Esophagus squamous epithelium (tissue), 5 donors: ENCODE data around the gene JMJD6. TPM values are rescaled to one million over a fixed set of nuclear protein-coding genes. Genes with fewer than 3 reads are reported as not detected.
A peak's percentile ranks its signal among the peaks of the same experiment; 100 is the strongest.

Source experiments
- DNase-seq: peaks from one replicate; lab custom pipeline; 2025; lab: John Stamatoyannopoulos, UW
- H3K27ac ChIP-seq, 4 donors: fragments of 200-600 bp; sonication (generic); one replicate each; pipeline ENCODE4 v1.5.1; 2016 to 2019; ENCODE audit warnings: mild to moderate bottlenecking in 1 of 4
- H3K27me3 ChIP-seq, 4 donors: fragments of 200-600 bp; sonication (generic); 1 replicate in 3 of 4; 2 replicates in 1 of 4; pipeline versions ENCODE4 v1.5.1 to v1.6.0; 2017 to 2021; ENCODE audit warnings: antibody characterized with exemption in 1 of 4
- H3K36me3 ChIP-seq, 3 donors: fragments of 200-600 bp; sonication (generic); one replicate each; pipeline ENCODE4 v1.5.1; 2016 to 2019
- H3K4me1 ChIP-seq, 3 donors: fragments of 200-600 bp; sonication (generic); one replicate each; pipeline ENCODE4 v1.5.1; 2017 to 2019
- H3K4me3 ChIP-seq, 4 donors: fragments of 200-600 bp; sonication (generic); 1 replicate in 3 of 4; 2 replicates in 1 of 4; pipeline ENCODE4 v1.5.1; 2016 to 2019; ENCODE audit warnings: mild to moderate bottlenecking in 2 of 4, moderate library complexity in 1 of 4
- H3K9me3 ChIP-seq, 3 donors: fragments of 200-600 bp; sonication (generic); one replicate each; pipeline ENCODE4 v1.5.1; 2016 to 2019
- POLR2A ChIP-seq, 4 donors: fragments of 450-650 bp; IDR thresholded peaks; one replicate each; pipeline ENCODE4 v1.6.1; 2017; ENCODE audit warnings: antibody characterized with exemption in 4 of 4, mild to moderate bottlenecking in 4 of 4, moderate library complexity in 3 of 4
- WGBS, 2 donors: methylation state at CpG; one replicate each; pipeline ENCODE4 v1.1.5; 2018; 5-methylcytosine and 5-hydroxymethylcytosine counted together
- intact Hi-C: fragments of 100-400 bp; cut with DNase I; formaldehyde crosslinking; loops from one replicate; pipeline ENCODE4 v1.15.0; 2022
- total RNA-seq, 4 donors: library from RNA; depleted of rRNA; stranded (reverse); fragments of >200 nt; gene quantifications; one replicate each; pipeline ENCODE4 v1.1.0, GENCODE V29; 2016
- TF ChIP-seq, protein P1 (sequence below), 6 experiments: fragments of 450-650 bp in 4 of 6; fragments of 200-600 bp in 2 of 6; sonication (generic) in 2 of 6; IDR thresholded peaks; one replicate each; pipeline ENCODE4 v1.5.1; 2016 to 2019; ENCODE audit warnings: antibody characterized with exemption in 6 of 6, mild to moderate bottlenecking in 4 of 6, moderate library complexity in 4 of 6
- donor health status: DM: yes; HTN: yes; CAD: no.

The JMJD6 gene
- total RNA-seq, 4 donors from 2014 or later: 13.0 to 17.2 (median 16.7) TPM

DNA sequence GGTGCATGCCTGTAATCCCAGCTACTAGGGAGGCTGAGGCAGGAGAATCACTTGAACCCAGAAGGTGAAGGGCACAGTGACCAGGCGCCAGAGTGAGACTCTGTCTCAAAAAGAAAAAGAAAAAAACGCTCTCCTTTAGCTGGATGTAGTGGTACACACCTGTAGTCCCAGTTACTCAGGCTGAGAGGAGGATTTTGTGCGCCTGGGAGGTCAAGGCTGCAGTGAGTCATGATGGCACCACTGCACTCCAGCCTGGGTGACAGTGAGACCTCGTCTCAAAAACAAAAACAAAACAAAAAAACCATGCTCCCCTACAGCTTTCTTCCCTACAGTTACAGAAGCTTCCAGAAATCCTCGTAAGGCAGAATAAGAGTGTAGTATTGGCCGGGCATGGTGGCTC lies 49.8 kb downstream of the JMJD6 start:
- DNase-seq: no peak
- TF ChIP-seq, protein P1, sequence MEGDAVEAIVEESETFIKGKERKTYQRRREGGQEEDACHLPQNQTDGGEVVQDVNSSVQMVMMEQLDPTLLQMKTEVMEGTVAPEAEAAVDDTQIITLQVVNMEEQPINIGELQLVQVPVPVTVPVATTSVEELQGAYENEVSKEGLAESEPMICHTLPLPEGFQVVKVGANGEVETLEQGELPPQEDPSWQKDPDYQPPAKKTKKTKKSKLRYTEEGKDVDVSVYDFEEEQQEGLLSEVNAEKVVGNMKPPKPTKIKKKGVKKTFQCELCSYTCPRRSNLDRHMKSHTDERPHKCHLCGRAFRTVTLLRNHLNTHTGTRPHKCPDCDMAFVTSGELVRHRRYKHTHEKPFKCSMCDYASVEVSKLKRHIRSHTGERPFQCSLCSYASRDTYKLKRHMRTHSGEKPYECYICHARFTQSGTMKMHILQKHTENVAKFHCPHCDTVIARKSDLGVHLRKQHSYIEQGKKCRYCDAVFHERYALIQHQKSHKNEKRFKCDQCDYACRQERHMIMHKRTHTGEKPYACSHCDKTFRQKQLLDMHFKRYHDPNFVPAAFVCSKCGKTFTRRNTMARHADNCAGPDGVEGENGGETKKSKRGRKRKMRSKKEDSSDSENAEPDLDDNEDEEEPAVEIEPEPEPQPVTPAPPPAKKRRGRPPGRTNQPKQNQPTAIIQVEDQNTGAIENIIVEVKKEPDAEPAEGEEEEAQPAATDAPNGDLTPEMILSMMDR (IDR thresholded peaks at IDR 0.05): no peak
- no peak for TF ChIP-seq POLR2A (IDR thresholded peaks at IDR 0.05)
- peaks cover 0 to 12% (median 0%) of the 10 kb centered on the region in 3 donors for H3K36me3 ChIP-seq
- H3K27ac ChIP-seq: no peak overlapping the region
- peaks cover 7 to 21% (median 9%) of the 10 kb centered on the region in 3 donors for H3K4me1 ChIP-seq
- intact Hi-C loops: no loop called here
- H3K27me3 ChIP-seq: no peaks in the 10 kb centered on the region
- H3K9me3 ChIP-seq: no peaks in the 10 kb centered on the region
- no peak overlapping the region for H3K4me3 ChIP-seq
- 78 to 79% methylated on average over 6 of the region's 6 CpGs for WGBS, 2 donors

DNA sequence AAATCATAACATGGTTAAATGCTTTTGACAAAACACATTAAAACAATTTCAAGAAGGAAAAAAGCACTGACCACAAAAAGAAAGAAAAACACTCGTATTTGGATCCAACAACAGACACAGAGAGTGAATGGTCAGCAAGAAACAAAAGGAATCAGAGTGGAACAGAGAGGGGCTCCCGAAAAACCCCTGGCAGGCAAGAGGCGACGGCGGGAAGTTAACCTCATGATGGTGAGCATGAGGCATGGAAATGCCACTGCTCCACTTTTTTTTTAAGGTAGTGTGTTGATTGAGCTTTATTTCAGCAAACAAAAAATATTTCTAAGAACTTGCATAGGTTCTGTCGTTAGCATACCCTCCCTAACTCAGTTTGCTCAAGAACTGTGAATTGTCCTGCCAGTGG lies 50.8 kb downstream of the JMJD6 start:
- H3K27me3 ChIP-seq: no peaks in the 10 kb centered on the region
- 90% methylated on average over 6 of the region's 6 CpGs for WGBS, 2 donors
- no peaks in the 10 kb centered on the region for H3K9me3 ChIP-seq
- TF ChIP-seq POLR2A (IDR thresholded peaks at IDR 0.05): no peak
- TF ChIP-seq, protein P1 (IDR thresholded peaks at IDR 0.05): no peak
- no peak overlapping the region for H3K27ac ChIP-seq
- peaks cover 5 to 21% (median 13%) of the 10 kb centered on the region in 3 donors for H3K4me1 ChIP-seq
- intact Hi-C loops: no loop called here
- H3K4me3 ChIP-seq: no peak overlapping the region
- H3K36me3 ChIP-seq: peaks cover 0 to 10% (median 0%) of the 10 kb centered on the region in 3 donors
- no peak for DNase-seq

DNA sequence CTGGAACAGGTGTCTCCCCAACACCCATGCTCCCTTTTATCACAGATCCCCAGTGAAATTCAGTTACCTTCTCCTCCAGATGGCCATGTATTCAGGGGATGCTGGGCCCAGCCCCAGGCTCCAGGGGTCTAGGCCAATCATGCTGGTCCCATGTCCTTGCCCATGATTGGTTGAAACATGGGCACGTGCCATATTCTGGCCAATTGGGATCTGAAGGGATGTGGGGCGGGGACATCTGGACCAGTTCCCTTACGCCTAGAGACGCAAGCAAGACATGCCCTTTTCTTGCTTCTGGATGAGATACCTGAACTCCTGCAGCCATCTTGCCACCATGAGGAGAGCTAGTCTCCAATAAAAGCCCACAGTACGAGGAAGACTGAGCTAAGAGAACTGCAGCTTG lies 51.8 kb downstream of the JMJD6 start:
- Histone ChIP-seq H3K4me1 (peaks cover 5 to 32% (median 21%) of the 10 kb centered on the region in 3 donors), H3K4me3 (no peak overlapping the region), H3K27ac (no peak overlapping the region), H3K36me3 (peaks cover 0 to 5% (median 0%) of the 10 kb centered on the region in 3 donors), H3K9me3 (no peaks in the 10 kb centered on the region), H3K27me3 (no peaks in the 10 kb centered on the region)
- DNase-seq: no peak
- intact Hi-C loops: no loop called here
- TF ChIP-seq, protein P1 (IDR thresholded peaks at IDR 0.05): no peak
- no peak for TF ChIP-seq POLR2A (IDR thresholded peaks at IDR 0.05)
- 83 to 100% methylated on average over 1 to 2 of the region's 5 CpGs for WGBS, 2 donors

DNA sequence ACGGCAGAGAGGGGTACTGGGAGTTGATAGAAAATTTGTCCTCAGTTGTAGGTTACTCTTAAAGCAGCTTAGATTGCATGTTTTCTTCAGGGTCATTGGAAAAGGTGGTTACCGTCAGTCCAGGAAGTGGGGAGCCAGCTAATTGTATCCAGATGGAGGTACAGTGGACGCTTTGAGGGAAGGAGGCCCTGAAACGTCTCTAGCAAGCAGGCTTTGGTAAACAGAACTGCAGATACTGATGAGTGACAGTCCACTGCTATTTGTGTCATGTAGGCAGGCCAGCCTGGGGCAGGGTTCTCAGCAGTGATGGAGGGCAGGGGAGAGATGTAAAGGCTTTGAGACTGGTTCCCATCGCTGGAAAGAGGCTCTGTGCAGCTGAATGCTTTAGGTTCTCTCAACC lies 52.7 kb downstream of the JMJD6 start:
- Histone ChIP-seq H3K9me3 (no peaks in the 10 kb centered on the region), H3K27ac (no peak overlapping the region), H3K4me3 (no peak overlapping the region), H3K4me1 (peaks cover 5 to 41% (median 22%) of the 10 kb centered on the region in 3 donors), H3K36me3 (peaks cover 0 to 3% (median 0%) of the 10 kb centered on the region in 3 donors), H3K27me3 (no peaks in the 10 kb centered on the region)
- intact Hi-C loops: no loop called here
- TF ChIP-seq POLR2A (IDR thresholded peaks at IDR 0.05): no peak
- TF ChIP-seq, protein P1 (IDR thresholded peaks at IDR 0.05): no peak
- 88 to 96% methylated on average over 4 to 5 of the region's 5 CpGs for WGBS, 2 donors
- DNase-seq: no peak

DNA sequence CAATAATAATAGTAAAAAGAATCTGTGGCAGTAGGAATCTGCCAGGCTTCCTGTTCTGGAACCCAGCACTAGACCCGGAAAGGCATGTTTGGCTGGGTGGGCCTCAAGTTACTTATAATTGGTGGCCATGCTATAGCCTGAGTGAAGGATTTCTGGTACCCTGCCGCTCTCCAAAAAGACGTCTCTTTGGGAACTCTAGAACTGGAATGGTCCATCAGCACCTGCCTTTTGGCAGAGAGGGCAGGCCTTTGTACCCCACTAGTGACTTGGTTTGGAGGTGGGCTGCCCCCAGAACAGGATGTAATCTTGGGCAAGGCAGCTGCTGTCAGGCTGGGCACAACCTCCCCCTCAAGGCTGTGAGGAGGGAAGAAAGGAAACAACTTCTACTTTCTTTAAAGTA lies 53.5 kb downstream of the JMJD6 start:
- Histone ChIP-seq H3K27ac (peak overlapping the region in 2 of 4 donors; percentile 97 to 98), H3K27me3 (no peaks in the 10 kb centered on the region), H3K36me3 (no peaks in the 10 kb centered on the region), H3K4me3 (no peak overlapping the region), H3K9me3 (no peaks in the 10 kb centered on the region), H3K4me1 (peaks cover 5 to 49% (median 28%) of the 10 kb centered on the region in 3 donors)
- TF ChIP-seq, protein P1 (IDR thresholded peaks at IDR 0.05): no peak
- no peak for TF ChIP-seq POLR2A (IDR thresholded peaks at IDR 0.05)
- no peak for DNase-seq
- intact Hi-C loops: no loop called here
- 84 to 89% methylated on average over 3 of the region's 3 CpGs for WGBS, 2 donors
